GM18520 (cell line): ENCODE results near the gene LEFTY1.
"Not testable (repeated sequence)": the region's sequence is repeated elsewhere in the genome, so short reads cannot be mapped to it uniquely, and the experiment has no call there.

Source experiments
- ATAC-seq: cut with Tn5 transposase; IDR thresholded peaks from one replicate; pipeline ENCODE4 v1.9.1; 2021; ENCODE audit not compliant: unreplicated experiment

LEFTY1 gene

DNA sequence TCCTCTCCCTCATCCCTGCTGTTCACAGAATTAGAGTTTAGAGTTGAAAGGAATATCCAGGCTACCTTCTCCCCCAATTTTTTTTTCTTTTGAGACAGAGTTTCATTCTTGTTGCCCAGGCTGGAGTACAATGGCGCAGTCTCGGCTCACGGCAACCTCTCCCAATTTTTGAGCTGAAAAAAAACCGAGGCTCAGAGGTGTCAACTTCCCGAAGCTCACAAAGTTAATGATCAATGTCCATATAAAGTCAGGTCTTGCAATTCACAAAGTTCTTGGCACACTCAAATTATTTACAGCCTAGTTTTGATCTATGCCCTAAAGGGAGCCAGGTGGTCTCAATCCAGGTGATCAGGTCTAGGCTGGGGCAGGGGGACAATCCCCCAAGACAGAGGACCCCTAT lies 797 bp upstream of the LEFTY1 start:
- ATAC-seq, result no peak

DNA sequence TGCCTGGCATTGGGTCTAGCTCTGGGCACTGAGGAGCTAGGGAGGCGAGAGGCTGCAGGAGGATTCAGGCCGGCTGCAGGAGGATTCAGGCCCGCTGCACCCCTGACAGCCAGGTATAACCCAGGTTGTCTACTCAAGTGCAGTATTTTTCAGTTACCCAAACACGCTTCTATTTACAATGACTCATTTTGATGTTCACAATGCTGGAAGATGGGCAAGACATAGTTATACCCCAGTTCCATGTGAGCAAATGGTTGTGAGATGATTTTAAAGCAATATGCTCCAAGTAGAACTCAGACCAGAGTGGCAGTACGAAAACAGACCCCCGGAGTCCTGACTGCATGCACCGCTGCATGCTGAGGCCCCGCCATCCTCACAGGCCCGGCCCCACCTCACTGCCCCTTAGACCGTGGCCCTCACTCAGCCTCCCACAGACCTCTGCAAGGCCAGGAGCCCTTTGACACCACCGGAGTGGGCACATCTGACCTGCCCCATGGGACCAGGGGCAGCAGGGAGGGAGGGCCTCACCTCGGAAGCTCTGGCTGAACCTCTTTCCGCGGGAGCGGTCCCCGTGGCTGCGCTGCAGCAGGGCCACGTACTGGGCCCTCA lies 553 bp downstream of the LEFTY1 start:
- ATAC-seq, result no peak

DNA sequence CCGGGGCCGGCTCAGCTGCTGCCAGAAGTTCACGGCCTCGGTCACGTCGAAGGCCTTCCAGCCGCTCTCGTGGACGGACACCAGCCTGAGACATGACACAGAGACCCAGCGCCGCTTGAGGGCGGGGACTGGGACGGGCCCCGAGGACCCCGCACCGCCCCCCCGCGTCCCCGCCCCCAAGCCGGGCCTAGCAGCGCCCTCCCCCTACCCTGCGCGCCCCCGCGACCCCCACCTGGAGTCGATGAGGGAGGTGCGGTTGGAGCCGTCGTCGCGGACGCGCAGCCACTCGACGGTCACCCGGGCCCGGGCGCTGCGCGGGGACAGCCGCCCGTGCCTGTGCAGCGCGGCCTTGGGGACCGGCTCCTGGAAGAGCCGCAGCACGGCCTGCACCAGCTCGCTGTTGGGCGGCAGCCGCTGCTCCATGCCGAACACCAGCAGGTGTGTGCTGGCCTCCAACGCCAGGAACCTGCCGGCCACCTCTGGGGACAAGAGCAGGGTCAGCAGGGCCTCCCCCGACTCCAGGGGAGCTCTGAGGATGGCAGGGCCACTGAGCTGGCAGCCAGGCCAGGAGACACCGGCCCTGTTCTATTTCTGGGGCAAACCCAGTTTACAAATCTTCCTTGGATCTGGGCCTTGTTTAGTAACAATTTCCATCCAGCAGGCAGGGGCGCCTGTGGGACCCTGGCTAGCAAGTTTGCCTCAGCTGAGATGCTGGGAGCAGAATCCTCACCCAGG lies 1.2 kb downstream of the LEFTY1 start:
- ATAC-seq, result not testable (repeated sequence)

DNA sequence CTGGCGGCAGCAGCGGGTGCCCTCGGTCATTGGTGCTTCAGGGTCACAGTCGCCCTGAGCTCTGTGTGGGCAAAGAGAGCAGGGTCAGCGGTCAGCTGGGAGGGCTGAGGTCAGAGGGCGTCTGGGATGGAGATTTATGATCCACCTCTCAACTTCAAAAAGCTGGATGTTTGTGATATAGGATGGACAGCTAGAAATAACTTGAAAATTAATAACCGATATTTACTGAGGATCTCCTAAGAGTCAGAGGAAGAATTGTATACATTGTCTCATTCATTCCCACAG lies 2.0 kb downstream of the LEFTY1 start:
- ATAC-seq, result no peak

DNA sequence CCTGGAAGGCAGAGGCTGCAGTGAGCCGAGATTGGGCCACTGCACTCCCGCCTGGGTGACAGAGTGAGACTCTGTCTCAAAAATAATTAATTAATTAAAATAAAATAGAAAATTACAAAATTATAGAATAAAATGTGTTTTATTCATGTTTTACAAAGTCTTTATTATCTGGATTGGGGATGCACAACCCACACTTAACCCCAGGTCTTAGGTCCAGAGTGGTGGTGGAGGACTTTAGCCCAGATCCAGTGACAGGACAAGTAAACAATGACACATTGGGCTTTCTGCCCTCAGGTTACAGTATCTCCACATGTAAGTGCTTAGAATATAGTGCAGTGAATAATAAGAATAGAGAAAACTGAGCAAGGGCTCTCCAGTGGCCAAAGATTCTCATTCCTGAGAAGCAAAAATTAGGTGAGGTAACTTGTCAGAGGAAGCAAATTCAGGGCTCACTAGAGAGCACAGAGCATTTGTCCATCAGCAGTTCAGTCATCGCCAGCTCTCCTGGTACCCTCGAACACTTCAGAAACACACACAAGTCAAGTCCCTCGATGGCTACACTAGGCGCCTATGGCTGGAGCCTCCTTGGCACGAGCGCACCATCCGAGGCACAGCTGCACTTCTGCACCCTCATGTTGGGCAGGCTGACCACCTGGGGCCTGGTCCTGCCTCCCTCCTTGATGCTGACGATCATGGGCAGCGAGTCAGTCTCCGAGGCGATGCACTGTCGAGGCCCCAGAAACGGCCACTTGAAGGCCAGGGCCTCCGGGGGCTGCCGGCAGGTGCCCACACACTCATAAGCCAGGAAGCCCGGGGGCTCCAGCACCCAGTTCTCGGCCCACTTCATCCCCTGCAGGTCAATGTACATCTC lies 2.6 kb downstream of the LEFTY1 start:
- no peak for ATAC-seq

DNA sequence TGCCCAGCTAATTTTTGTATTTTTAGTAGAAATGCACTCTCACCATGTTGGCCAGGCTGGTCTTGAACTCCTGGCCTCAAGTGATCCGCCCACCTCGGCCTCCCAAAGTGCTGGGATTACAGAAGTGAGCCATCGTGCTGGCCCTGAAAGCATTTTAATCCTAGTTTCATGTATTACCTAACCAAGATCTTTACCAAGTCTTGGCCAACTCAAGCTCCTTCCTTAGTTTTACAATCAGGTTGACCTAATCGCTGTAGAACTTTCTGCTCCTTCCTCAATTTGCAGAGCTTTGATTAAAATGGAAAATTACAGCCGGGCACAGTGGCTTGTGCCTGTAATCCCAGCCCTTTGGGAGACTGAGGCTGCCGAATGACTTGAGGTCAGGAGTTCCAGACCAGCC lies 3.6 kb downstream of the LEFTY1 start:
- ATAC-seq, result no peak

DNA sequence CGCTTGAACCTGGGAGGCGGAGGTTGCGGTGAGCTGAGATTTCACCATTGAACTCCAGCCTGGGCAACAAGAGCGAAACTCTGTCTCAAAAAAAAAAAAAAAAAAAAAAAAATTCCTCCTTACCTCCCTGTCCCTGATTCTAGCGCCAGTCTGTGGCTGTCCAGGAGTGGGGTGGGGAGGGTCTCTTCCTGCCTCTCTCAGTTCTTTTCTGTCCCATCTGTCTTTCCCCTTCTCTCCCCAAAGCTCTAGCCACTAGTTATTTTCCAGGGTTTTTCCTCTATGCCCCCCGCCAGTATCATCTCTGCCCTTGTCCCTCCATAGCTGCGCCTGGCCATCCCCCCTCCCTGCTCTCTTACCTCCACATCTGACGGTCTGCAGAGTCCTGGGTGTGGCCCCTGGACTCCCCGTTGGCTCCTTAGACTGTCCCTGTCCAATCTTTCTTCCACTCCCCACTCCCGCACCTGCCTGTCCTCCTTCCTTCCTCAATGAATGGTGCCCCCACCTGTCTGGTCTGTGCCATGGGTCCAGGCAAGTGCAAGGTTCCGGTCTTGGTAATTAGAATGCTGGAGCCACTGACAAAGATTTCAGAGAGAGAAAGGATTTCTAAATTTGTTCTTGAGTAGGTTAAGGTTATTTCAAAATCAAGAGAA lies 5.2 kb downstream of the LEFTY1 start:
- no peak for ATAC-seq

DNA sequence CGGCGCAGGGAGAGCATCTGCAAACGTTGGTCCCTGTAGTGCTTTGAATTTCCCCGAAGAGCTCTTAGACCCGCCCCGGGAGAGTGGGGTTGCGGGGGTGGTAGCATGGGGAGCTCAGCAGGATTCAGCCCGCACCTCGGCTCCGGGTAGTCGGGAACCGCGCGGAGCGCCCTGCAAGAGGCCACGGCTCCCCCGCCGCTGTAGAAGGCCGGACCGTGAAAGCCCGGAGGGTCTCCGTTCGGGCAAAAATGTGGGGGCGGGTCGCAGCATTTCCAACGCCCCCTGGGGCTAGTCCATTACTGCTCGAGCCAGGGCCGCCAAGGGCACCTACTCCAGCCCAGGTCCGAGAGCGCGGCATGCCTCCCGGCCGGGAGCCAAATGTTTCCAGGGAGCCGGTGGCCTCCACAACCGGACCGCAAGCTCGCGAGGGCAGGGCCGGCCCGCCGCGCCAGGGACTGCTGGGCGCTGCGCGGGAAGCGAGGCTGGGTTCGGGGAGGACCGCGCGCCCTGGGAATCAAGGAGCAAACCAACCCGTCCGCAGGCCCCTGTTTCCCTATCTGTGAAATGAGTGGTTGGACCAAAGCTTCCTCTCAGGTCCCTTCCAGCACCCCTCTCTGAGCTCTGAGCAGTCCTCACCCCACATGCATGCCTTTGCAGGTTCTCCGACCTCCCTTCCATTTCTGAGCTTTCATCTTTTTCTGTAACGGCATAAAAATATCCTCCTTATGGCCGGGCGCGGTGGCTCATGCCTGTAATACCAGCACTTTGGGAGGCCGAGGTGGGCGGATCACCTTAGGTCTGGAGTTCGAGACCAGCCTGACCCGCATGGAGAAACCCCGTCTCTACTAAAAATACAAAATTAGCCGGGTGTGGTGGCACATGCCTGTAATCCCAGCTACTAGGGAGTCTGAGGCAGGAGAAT lies 6.0 kb downstream of the LEFTY1 start:
- ATAC-seq, result peak; percentile 12

DNA sequence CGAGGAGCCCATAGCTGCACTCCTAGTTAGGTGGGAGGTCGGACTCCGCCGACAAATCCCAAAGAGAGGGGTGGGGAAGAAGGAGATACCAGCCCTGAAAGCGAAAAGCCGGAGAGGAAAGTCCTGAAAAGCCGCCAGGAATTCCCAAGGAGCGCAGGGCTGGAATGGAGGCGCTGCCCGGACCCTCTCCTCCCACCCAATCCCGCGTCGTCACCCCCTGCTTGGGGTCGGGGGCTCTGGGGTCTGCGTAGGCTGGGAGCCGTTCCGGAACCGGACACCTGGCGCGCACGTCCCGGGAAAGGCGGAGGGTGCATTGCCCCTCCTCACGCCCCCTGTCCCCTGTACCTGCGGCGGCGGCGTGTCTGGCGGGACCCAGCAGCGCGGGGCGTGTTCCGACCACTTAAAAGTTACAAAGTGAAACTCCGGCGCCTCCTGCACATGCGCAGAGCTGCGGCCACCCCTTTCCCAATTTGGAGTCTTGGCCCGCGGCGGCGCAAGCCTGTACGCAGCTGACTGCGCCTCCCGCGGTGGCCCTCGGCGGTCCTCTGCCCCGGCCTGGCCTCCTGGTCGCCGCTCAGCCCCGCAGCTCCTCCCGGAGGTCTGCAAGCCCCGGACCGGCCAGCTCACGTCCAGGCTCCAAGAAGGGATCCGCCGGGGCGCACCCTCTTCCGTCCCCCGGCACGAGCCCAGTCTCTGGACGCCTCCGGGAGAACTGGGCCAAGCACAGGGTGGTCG lies 6.8 kb downstream of the LEFTY1 start, which contains the start of gene TMEM63A:
TSS of gene TMEM63A (minus strand) at position 422 of the 735 bp plus-strand sequence. CDS start 4,800 bp downstream, outside the sequence.
- ATAC-seq, result peak; percentile 62

DNA sequence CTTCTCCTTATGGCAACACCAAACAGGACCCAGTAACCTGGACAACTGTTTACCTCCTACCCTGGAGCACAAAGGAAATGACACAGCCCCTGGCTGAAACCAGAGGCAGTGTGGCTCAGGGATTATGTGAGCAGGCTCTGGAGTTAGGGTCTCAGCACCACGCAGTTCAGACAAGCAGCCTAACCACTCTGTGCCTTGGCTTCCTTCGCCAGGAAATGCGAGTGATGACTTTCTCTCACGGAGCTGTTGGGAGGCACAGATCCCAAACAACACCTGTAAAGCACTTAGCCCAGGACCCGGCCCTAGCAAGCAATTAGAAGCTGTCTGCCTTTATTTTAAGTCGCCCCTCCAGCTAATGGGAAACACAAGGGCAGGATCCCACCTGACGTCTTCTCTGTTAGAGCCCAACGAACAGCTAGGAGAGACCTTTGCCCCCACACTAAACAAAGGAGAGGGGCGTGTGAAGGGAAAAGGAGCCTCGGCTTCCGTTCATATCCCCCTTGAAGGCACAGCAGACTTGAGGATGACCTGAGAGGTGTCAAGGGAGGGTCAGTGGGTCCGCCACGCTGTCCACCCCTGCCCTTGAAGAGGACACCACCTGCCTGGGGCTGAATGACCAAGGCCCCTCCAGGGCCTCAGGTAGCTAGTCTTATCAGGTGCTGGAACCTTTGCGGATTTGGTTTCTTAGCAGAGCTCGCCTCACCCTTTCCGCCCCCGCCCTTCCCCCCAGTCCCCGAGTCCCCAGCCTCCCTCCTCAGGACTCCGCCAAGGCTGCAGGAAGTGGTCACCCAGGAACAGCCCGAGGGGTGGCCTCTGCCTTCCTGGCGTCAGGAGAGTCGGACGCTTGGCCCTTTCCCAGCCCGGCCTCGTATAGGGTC lies 7.6 kb downstream of the LEFTY1 start:
- ATAC-seq, result no peak

DNA sequence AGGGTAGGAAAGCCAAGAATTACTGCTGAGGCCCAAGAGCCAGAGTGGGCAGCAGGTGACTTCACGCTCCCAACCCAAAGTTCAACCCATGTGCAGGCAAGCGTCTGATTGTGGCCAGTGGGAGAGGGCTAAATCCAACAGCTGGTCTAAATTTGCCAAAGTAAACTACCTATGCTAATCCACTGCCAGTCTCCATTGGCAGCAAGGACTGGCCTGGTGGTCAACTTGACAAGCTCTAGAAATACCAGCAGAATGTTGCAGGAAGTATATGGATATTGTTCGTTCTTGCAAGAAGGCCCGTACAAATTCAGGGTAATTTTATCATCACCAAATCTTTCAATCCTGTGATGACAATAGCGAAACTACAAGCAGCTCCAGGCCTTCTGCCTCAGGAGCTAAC lies 8.3 kb downstream of the LEFTY1 start:
- no peak for ATAC-seq

DNA sequence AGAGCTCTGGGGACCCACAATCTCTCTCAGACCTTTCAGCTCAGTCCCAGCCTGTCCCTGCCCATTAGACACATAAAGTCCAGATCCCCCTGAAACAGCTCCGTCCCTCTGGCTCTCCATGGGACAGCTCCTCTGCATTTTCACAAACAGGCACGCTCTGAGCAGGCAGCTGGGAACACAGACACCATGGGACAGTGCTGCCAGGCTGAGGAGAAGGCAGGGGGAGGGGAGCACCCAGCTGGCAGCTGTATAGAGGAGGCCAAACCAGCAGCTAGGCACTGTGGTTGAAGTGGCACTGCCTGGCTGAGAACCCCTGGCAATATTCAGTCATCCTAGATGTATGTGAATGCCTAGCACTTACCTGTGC lies 8.7 kb downstream of the LEFTY1 start:
- ATAC-seq, result no peak

DNA sequence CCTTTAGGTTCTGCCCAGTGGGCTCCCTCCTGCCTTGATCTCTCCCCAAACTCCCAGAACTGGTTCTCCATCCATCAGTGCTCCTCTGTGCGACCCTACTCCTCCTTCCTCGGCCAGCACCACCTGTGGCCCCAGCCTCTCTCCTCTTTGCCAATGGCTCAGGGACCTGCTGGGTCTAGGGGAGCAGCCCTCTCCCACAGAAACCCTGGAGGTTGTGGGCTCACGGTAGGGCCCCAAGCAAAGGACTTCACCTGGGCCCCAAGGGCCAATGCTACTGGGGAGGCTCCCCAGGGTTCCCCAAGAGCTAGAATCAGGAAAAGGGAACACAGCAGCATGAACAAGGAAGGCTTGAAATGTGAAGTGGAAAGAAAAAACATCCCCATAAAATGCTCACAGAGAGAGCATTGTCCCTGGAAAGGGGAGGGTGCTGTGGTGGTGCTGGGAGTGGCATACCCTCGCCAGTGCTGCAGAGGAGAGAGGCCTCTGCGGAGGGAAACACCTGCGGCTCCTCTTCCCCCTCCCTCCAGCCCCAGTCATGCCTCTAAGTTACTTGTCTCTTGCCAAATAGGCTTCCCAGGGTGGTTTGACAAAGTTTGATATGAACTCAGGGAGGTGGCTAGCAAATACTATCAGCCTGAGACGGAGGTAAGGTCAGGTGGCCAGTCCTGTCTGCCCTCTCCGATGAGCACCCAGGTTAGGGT lies 9.3 kb downstream of the LEFTY1 start:
- ATAC-seq, result no peak

DNA sequence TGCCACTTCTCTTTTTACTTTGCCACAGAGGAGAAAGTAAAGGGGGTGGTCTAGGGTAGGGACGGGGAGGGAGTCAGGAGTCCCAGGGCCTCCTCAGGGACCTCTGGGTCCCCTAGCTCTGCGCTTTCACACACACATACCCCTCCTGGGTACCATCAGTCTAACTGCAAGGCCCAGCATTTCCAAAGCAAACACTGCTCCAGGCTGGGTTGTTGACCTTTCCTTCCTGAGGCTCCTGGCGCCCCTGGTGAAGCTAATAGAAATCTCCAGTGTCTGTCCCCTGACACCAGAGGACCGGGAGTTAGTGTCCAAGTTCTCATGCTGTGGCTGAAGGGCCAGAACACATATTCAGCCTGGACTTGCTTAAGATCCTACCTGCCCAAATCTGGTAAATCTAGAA lies 10.7 kb downstream of the LEFTY1 start:
- ATAC-seq, result no peak

DNA sequence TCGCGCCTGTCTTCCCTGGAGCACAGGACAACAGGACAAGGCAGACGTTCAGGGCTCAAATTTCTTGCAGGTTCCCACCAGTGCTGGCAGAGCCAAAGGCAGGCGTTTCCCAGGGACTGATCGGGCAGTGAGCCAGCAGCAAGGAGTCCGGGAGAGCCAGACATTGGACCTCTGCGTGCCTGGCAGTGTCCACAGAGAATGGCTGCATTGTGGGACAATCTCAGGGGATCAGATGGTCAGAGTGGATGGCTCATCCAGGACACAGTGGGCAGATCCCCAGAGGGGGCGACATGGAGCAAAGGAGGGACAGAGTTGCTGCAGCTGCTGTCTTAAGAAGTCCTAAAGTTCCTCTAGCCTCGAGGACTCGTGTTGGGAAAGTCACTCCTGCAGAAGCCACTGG lies 11.4 kb downstream of the LEFTY1 start:
- no peak for ATAC-seq

DNA sequence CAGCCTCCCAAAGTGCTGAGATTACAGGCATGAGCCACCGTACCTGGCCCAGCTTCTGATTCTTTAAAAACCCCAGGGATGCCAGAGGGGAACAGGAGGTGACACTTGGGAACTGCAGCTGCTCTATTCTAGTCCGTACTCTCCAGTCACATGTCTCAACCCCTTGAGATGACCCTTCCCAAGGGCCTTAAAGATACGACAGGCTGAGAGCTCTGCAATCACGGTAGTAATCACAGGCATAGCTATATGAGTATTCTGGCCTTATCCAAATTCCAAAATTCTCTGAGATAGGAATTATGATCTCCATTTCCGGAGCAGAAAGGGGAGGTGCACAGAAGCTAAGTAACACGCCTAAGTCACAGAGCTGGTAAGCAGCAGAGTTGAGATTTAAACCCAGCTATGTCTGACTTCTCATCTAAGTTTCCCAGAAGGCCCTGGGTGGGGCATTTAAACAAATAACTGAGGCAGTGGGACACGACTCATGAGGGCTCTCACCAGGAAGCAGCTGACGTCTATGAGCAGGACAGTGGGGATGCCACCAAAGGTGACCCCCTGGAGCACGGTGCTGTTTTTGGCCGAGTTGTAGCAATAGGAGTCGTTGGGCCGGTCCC lies 11.9 kb downstream of the LEFTY1 start:
- ATAC-seq, result no peak

DNA sequence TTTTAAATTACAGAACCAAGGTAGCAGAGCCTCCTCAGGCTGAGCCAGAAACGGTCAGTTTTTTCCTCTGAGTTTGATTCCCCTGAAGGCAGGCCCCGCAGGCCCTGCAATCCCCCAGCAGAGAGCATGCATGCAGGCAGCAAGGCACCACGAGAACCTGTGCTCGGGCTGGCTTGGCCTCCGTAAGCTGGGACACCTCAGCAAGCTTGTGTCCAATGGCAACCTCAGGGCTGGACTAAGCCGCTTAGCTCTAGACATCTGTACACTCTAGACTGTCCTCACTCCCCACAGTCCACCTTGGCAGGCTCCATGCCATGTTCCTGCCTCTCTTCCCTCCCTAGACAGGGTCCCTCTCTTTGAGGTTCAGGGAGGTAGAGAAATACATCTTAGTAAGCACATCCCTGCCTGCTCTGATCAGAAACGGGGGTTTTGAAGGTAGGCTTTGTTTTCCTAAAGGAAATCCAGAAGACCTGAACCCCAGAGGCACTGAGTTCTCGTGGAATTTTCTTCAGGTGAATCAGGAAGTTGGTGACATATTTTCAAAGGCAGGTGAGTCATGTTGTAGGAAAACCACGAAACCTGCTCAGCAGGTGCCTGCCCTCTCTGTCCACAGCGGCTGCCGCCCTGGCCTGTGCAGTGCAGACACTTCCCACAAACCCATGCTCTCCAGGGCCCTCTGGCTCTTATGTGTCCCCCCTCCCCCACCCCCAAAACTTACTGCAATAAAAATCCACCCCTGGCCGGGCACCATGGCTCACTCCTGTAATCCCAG lies 13.7 kb downstream of the LEFTY1 start:
- no peak for ATAC-seq
